ELR (cell line): Measurements from ENCODE around the gene SLC18A2.

ENCODE experiments used
- DNase-seq: peaks from one replicate; pipeline ENCODE4 v3.0.0-alpha.2; 2015; ENCODE audit warnings: low read depth

The SLC18A2 gene

GRCh38 chr10:117237401-117237991, 3.4 kb upstream of the SLC18A2 start:
- DNase-seq: no peak

- DNase-seq: no peak
Measured at GRCh38 chr10:117239051-117239450, 1.9 kb upstream of the SLC18A2 start.

- DNase-seq: no peak
Measured at GRCh38 chr10:117239721-117240620, 943 bp upstream of the SLC18A2 start.

- DNase-seq: no peak
Measured at GRCh38 chr10:117241541-117242462, 888 bp downstream of the SLC18A2 start.

- no peak for DNase-seq
Measured at GRCh38 chr10:117242463-117242832, 1.5 kb downstream of the SLC18A2 start.

GRCh38 chr10:117246997-117247671, 6.2 kb downstream of the SLC18A2 start:
- peak; percentile 31 for DNase-seq

- DNase-seq: peak; percentile 16
Measured at GRCh38 chr10:117248750-117249465, 8.0 kb downstream of the SLC18A2 start.

GRCh38 chr10:117249493-117250093, 8.7 kb downstream of the SLC18A2 start:
- DNase-seq: no peak

GRCh38 chr10:117250411-117250810, 9.5 kb downstream of the SLC18A2 start:
- DNase-seq: no peak

GRCh38 chr10:117253908-117254307, 13.0 kb downstream of the SLC18A2 start:
- no peak for DNase-seq

GRCh38 chr10:117254338-117254737, 13.4 kb downstream of the SLC18A2 start:
- no peak for DNase-seq

- DNase-seq: no peak
Measured at GRCh38 chr10:117254774-117255735, 14.1 kb downstream of the SLC18A2 start.

GRCh38 chr10:117255835-117256460, 15.0 kb downstream of the SLC18A2 start:
- DNase-seq: no peak

- no peak for DNase-seq
Measured at GRCh38 chr10:117256910-117257309, 16.0 kb downstream of the SLC18A2 start.

GRCh38 chr10:117257721-117258120, 16.8 kb downstream of the SLC18A2 start:
- no peak for DNase-seq

GRCh38 chr10:117259279-117259678, 18.4 kb downstream of the SLC18A2 start:
- no peak for DNase-seq

GRCh38 chr10:117260084-117260483, 19.2 kb downstream of the SLC18A2 start:
- DNase-seq: no peak

- DNase-seq: no peak
Measured at GRCh38 chr10:117261501-117261900, 20.6 kb downstream of the SLC18A2 start.

GRCh38 chr10:117262291-117262902, 21.5 kb downstream of the SLC18A2 start:
- DNase-seq: peak; percentile 23
